NCI-H1048 (cell line): ENCODE measurements around the gene PRRT2.

Source experiments
- DNase-seq: peaks from one replicate; lab custom pipeline; 2025; lab: John Stamatoyannopoulos, UW

The PRRT2 gene

DNA sequence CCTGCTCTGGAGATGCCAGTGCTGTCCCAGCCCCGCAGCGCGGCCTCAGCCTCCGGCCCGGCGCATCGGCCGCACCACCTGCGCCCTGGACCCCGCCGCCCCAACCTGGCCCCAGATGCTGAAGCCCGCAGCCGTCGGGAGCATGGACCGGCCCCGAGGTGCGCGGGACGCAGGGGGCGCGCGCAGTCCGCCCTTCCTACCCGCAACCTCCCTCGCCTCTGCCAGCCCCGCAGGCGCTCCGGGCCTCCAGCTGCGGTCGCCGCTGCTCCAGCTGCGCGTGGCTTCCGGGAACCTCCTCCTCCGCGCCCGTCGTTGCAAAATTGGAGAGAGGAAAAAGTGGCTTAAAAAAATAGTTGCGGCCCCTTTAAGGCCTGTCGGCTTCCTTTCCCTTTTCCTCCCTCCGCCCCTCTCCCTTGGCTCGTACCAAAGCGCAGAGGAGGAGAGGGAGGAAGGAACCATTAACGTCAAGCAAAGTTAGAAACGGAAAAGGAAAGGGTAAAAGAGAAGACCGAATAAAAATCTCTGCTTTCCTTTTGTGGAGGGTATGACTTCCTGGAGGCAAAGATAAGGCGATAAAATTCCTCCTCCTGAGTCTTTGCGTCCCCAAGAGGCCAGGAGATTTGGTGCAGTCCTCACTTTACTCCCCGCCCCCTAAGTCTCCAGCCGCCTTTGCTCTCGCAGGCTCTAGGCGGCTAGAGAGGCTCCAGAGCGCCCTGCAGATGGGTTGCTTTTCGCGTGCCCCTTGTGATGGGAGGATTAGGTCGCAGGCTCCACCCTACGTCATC lies 51.1 kb downstream of the PRRT2 start, which contains the start of gene CDIPT:
Gene CDIPT, minus strand, starts transcription at position 343 of the 785 bp plus-strand sequence. CDS start 369 bp downstream, outside the sequence.
- peak; percentile 79 for DNase-seq

DNA sequence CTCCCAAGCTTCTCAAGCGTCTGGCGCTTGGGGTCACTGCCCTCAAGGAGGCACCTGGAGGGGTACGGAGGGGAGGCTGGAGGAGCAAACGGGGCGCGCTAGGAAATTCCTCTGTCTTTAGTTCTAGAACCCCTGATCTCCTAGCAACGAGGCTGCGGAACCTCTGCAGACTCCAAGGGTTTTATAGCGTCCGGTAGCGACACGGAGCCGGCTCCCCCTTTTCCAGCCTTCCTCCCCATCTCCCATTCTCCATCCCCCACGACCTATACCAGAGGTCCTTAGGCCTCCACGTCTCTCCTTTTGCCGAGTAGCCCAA lies 51.6 kb downstream of the PRRT2 start:
- DNase-seq, result no peak

DNA sequence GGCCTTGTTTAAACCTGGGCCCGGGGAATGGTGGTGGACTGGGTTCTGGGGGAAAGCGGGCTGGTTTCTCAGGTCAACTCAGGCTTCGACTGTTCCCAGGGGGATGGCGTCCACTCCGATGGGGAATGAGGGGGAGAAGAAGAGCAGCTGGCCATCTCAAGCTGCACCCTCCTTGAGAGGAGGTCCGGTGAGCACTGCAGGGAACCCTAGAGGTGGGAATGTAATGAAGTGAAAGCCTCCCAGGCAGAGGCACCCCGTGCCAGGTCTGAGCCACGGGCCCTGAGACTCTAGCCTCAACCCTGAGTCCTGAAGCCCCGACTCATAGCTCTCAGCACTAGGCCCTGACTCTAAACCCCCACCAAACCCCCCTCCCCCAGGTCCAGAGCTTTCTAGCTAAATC lies 52.2 kb downstream of the PRRT2 start:
- no peak for DNase-seq
